Testis (tissue), 2 donors: ENCODE results near the gene TEX28.

Experiments used
- CTCF ChIP-seq, 3 experiments: fragments of 450-650 bp in 2 of 3; fragments of 200-600 bp in 1 of 3; sonication (generic) in 1 of 3; IDR thresholded peaks; one replicate each; pipeline ENCODE4 v1.5.1; 2016 to 2019; ENCODE audit warnings: antibody characterized with exemption in 3 of 3, mild to moderate bottlenecking in 2 of 3, moderate library complexity in 1 of 3
- POLR2A ChIP-seq: fragments of 450-650 bp; IDR thresholded peaks from one replicate; pipeline ENCODE4 v1.6.1; 2017; ENCODE audit warnings: antibody characterized with exemption, mild to moderate bottlenecking, moderate library complexity

GRCh38 chrX:154294791-154295574 lies at the start of gene TEX28:
- TF ChIP-seq CTCF (IDR thresholded peaks at IDR 0.05) (no peak), POLR2A (no peak)
